ENCODE measurements around the gene ZNF565.
"Not testable (repeated sequence)": the region's sequence is repeated elsewhere in the genome, so short reads cannot be mapped to it uniquely, and the experiment has no call there.

The ZNF565 gene

GRCh38 chr19:36215276-36216123, 1.0 kb upstream of the ZNF565 start:
- Histone ChIP-seq H3K4me3 (ENCODE audit: low read depth in 1 of 2, low read length in 2 of 2) (peak overlapping the region; percentile 88 to 91), H3K27me3 (ENCODE audit: control insufficient read depth in 1 of 2, insufficient read depth in 2 of 2, low read length in 2 of 2) (no peaks in the 10 kb centered on the region), H3K9me3 (ENCODE audit: control insufficient read depth in 1 of 2, low read length in 2 of 2) (no peaks in the 10 kb centered on the region), H3K9ac (ENCODE audit: low read depth in 1 of 2, low read length in 2 of 2) (peak overlapping the region; percentile 77 to 92), H3K36me3 (ENCODE audit: control insufficient read depth in 1 of 2, insufficient read depth in 2 of 2, low read length in 2 of 2) (peaks cover 0 to 7% of the 10 kb centered on the region in 2 donors), H3K27ac (ENCODE audit: low read depth, low read length) (peak overlapping the region; percentile 98), H3K4me1 (ENCODE audit: control insufficient read depth in 1 of 2, insufficient read depth in 2 of 2, low read length in 2 of 2) (peaks cover 4 to 14% of the 10 kb centered on the region in 2 donors)

- peaks cover 4 to 14% of the 10 kb centered on the region in 2 donors for H3K4me1 ChIP-seq (ENCODE audit: control insufficient read depth in 1 of 2, insufficient read depth in 2 of 2, low read length in 2 of 2)
- H3K9me3 ChIP-seq (ENCODE audit: control insufficient read depth in 1 of 2, low read length in 2 of 2): no peaks in the 10 kb centered on the region
- H3K4me3 ChIP-seq (ENCODE audit: low read depth in 1 of 2, low read length in 2 of 2): no peak overlapping the region
- H3K36me3 ChIP-seq (ENCODE audit: control insufficient read depth in 1 of 2, insufficient read depth in 2 of 2, low read length in 2 of 2): no peaks in the 10 kb centered on the region
- no peaks in the 10 kb centered on the region for H3K27me3 ChIP-seq (ENCODE audit: control insufficient read depth in 1 of 2, insufficient read depth in 2 of 2, low read length in 2 of 2)
- H3K27ac ChIP-seq (ENCODE audit: low read depth, low read length): no peak overlapping the region
- no peak overlapping the region for H3K9ac ChIP-seq (ENCODE audit: low read depth in 1 of 2, low read length in 2 of 2)
Observed at GRCh38 chr19:36212895-36213294, 1.6 kb downstream of the ZNF565 start.

DNA sequence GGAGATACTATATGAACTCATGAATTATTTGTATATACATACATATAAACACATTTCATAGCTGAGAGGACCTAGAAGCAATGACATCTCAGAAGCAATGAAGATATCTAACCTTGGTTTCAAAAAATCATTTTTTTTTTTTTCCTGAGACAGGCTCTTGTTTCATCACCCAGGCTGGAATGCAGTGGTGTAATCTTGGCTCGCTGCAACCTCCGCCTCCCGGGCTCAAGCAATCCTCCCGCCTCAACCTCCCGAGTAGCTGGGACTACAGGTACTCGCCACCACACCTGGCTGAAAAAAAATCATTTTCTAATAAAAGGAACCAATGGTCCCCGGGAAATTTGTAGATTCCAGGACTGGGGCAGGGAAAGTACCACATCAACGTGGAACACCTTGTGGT, 4.0 kb downstream of the ZNF565 start:
- no peaks in the 10 kb centered on the region for H3K36me3 ChIP-seq (ENCODE audit: control insufficient read depth in 1 of 2, insufficient read depth in 2 of 2, low read length in 2 of 2)
- H3K27me3 ChIP-seq (ENCODE audit: control insufficient read depth in 1 of 2, insufficient read depth in 2 of 2, low read length in 2 of 2): no peaks in the 10 kb centered on the region

DNA sequence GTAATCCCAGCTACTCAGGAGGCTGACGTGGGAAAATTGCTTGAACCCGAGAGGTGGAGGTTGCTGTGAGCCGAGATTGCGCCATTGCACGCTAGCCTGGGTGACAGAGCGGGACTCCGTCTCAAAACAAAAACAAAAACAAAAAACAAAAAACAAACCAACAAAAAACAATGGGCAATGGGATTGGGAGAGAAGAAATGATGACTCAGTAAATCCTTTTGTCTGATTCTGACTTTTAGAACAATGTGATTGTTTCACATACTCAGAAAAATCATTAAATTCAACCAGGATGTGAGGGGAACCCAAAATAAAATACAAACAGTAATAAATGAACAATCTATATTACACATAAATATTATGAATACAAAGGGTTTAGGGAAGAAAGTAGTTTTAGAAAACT, 5.1 kb downstream of the ZNF565 start:
- Histone ChIP-seq H3K4me1 (ENCODE audit: control insufficient read depth in 1 of 2, insufficient read depth in 2 of 2, low read length in 2 of 2) (peaks cover 4 to 7% of the 10 kb centered on the region in 2 donors), H3K9ac (ENCODE audit: low read depth in 1 of 2, low read length in 2 of 2) (no peak overlapping the region), H3K27me3 (ENCODE audit: control insufficient read depth in 1 of 2, insufficient read depth in 2 of 2, low read length in 2 of 2) (no peaks in the 10 kb centered on the region), H3K36me3 (ENCODE audit: control insufficient read depth in 1 of 2, insufficient read depth in 2 of 2, low read length in 2 of 2) (no peaks in the 10 kb centered on the region), H3K9me3 (ENCODE audit: control insufficient read depth in 1 of 2, low read length in 2 of 2) (no peaks in the 10 kb centered on the region), H3K27ac (ENCODE audit: low read depth, low read length) (no peak overlapping the region), H3K4me3 (ENCODE audit: low read depth in 1 of 2, low read length in 2 of 2) (no peak overlapping the region)

More for the DNA sequence above, 4.0 kb downstream of the ZNF565 start:
- no peaks in the 10 kb centered on the region for H3K9me3 ChIP-seq (ENCODE audit: control insufficient read depth in 1 of 2, low read length in 2 of 2)
- H3K4me1 ChIP-seq (ENCODE audit: control insufficient read depth in 1 of 2, insufficient read depth in 2 of 2, low read length in 2 of 2): peaks cover 4 to 8% of the 10 kb centered on the region in 2 donors
- H3K4me3 ChIP-seq (ENCODE audit: low read depth in 1 of 2, low read length in 2 of 2): no peak overlapping the region
- H3K9ac ChIP-seq (ENCODE audit: low read depth in 1 of 2, low read length in 2 of 2): no peak overlapping the region
- no peak overlapping the region for H3K27ac ChIP-seq (ENCODE audit: low read depth, low read length)

DNA sequence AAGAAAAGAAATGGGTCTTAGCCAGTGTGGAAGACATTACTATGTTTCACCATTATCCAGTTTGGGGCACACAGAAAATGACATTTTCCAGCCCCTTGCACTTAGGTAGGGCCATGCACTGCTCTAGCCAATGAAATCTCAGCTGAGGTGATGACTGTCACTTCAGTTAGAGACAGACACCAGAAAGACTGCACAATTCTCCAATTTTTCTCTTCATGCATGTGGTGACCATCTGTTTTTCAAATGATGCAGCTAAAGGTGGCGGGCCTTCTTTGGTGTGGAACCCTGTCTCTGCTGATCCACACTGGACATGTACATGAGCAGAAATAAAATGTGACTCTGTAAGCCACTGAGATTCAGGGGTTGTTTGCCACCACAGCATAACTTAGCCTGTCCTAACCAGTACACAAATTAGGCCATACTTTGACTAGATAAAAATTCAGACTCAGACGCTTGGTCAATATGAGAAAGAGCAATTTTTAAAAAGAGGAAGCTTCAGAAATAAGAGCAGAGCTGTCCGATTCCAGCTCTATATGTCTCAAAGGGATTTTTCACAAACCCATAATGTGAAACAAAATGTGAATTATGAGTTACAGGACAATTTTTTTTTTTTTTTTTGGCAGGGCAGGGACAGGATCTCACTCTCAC, 6.7 kb downstream of the ZNF565 start:
- Histone ChIP-seq H3K4me1 (ENCODE audit: control insufficient read depth in 1 of 2, insufficient read depth in 2 of 2, low read length in 2 of 2) (no peaks in the 10 kb centered on the region), H3K27ac (ENCODE audit: low read depth, low read length) (no peak overlapping the region), H3K36me3 (ENCODE audit: control insufficient read depth in 1 of 2, insufficient read depth in 2 of 2, low read length in 2 of 2) (peaks cover 0 to under 1% of the 10 kb centered on the region in 2 donors), H3K9me3 (ENCODE audit: control insufficient read depth in 1 of 2, low read length in 2 of 2) (no peaks in the 10 kb centered on the region), H3K9ac (ENCODE audit: low read depth in 1 of 2, low read length in 2 of 2) (no peak overlapping the region), H3K27me3 (ENCODE audit: control insufficient read depth in 1 of 2, insufficient read depth in 2 of 2, low read length in 2 of 2) (no peaks in the 10 kb centered on the region), H3K4me3 (ENCODE audit: low read depth in 1 of 2, low read length in 2 of 2) (no peak overlapping the region)

GRCh38 chr19:36203293-36203692, 11.2 kb downstream of the ZNF565 start:
- Histone ChIP-seq H3K27me3 (ENCODE audit: control insufficient read depth in 1 of 2, insufficient read depth in 2 of 2, low read length in 2 of 2) (no peaks in the 10 kb centered on the region), H3K9ac (ENCODE audit: low read depth in 1 of 2, low read length in 2 of 2) (no peak overlapping the region), H3K4me3 (ENCODE audit: low read depth in 1 of 2, low read length in 2 of 2) (no peak overlapping the region), H3K9me3 (ENCODE audit: control insufficient read depth in 1 of 2, low read length in 2 of 2) (no peaks in the 10 kb centered on the region), H3K27ac (ENCODE audit: low read depth, low read length) (no peak overlapping the region), H3K4me1 (ENCODE audit: control insufficient read depth in 1 of 2, insufficient read depth in 2 of 2, low read length in 2 of 2) (no peaks in the 10 kb centered on the region), H3K36me3 (ENCODE audit: control insufficient read depth in 1 of 2, insufficient read depth in 2 of 2, low read length in 2 of 2) (peaks cover 0 to 5% of the 10 kb centered on the region in 2 donors)

DNA sequence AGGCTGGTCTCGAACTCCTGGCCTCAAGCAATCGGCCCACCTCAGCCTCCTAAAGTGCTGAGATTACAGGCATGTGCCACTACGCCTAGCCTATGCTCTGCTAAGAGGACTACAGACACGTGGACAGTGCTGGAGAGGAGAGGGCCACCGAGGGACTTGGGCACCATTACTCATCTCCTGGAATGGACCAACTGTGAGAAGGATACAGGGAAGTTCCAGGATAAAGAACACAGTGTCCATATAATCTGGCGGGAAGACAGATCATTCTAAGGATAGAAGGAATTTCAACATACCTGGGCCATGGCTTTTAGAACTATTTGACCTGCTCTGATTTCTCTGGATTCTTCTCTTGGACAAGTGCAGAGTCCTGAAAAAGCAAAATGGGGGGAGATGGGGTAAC, 12.8 kb downstream of the ZNF565 start:
- Histone ChIP-seq H3K27ac (ENCODE audit: low read depth, low read length) (no peak overlapping the region), H3K36me3 (ENCODE audit: control insufficient read depth in 1 of 2, insufficient read depth in 2 of 2, low read length in 2 of 2) (peaks cover 0 to 5% of the 10 kb centered on the region in 2 donors), H3K27me3 (ENCODE audit: control insufficient read depth in 1 of 2, insufficient read depth in 2 of 2, low read length in 2 of 2) (no peaks in the 10 kb centered on the region)

DNA sequence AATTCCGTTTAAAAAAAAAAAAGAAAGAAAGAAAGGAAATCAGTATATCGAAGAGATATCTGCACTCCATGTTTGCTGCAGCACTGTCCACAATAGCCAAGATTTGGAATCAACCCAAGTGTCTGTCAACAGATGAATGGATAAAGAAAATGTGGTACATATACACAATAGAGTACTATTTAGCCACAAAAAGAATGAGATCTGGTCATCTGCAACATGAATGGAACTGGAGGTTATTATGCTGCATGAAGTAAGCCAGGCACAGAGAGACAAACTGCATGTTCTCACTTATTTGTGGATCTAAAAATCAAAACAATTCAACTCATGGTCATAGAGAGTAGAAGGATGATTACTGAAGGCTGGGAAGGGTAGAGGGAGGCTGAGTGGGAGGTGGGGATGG, 16.3 kb downstream of the ZNF565 start:
- Histone ChIP-seq H3K9me3 (ENCODE audit: control insufficient read depth in 1 of 2, low read length in 2 of 2) (no peaks in the 10 kb centered on the region), H3K4me1 (ENCODE audit: control insufficient read depth in 1 of 2, insufficient read depth in 2 of 2, low read length in 2 of 2) (no peaks in the 10 kb centered on the region), H3K36me3 (ENCODE audit: control insufficient read depth in 1 of 2, insufficient read depth in 2 of 2, low read length in 2 of 2) (peaks cover 3 to 18% of the 10 kb centered on the region in 2 donors), H3K9ac (ENCODE audit: low read depth in 1 of 2, low read length in 2 of 2) (no peak overlapping the region), H3K4me3 (ENCODE audit: low read depth in 1 of 2, low read length in 2 of 2) (no peak overlapping the region), H3K27ac (ENCODE audit: low read depth, low read length) (no peak overlapping the region), H3K27me3 (ENCODE audit: control insufficient read depth in 1 of 2, insufficient read depth in 2 of 2, low read length in 2 of 2) (no peaks in the 10 kb centered on the region)

More for the DNA sequence above, 12.8 kb downstream of the ZNF565 start:
- H3K4me3 ChIP-seq (ENCODE audit: low read depth in 1 of 2, low read length in 2 of 2): no peak overlapping the region
- no peak overlapping the region for H3K9ac ChIP-seq (ENCODE audit: low read depth in 1 of 2, low read length in 2 of 2)
- no peaks in the 10 kb centered on the region for H3K4me1 ChIP-seq (ENCODE audit: control insufficient read depth in 1 of 2, insufficient read depth in 2 of 2, low read length in 2 of 2)
- H3K9me3 ChIP-seq (ENCODE audit: control insufficient read depth in 1 of 2, low read length in 2 of 2): no peaks in the 10 kb centered on the region

- Histone ChIP-seq H3K27me3 (ENCODE audit: control insufficient read depth in 1 of 2, insufficient read depth in 2 of 2, low read length in 2 of 2) (no peaks in the 10 kb centered on the region), H3K4me1 (ENCODE audit: control insufficient read depth in 1 of 2, insufficient read depth in 2 of 2, low read length in 2 of 2) (no peaks in the 10 kb centered on the region), H3K27ac (ENCODE audit: low read depth, low read length) (no peak overlapping the region), H3K9ac (ENCODE audit: low read depth in 1 of 2, low read length in 2 of 2) (no peak overlapping the region), H3K4me3 (ENCODE audit: low read depth in 1 of 2, low read length in 2 of 2) (no peak overlapping the region), H3K36me3 (ENCODE audit: control insufficient read depth in 1 of 2, insufficient read depth in 2 of 2, low read length in 2 of 2) (peaks cover 3 to 13% of the 10 kb centered on the region in 2 donors), H3K9me3 (ENCODE audit: control insufficient read depth in 1 of 2, low read length in 2 of 2) (no peaks in the 10 kb centered on the region)
Observed at GRCh38 chr19:36196249-36196648, 18.2 kb downstream of the ZNF565 start.

DNA sequence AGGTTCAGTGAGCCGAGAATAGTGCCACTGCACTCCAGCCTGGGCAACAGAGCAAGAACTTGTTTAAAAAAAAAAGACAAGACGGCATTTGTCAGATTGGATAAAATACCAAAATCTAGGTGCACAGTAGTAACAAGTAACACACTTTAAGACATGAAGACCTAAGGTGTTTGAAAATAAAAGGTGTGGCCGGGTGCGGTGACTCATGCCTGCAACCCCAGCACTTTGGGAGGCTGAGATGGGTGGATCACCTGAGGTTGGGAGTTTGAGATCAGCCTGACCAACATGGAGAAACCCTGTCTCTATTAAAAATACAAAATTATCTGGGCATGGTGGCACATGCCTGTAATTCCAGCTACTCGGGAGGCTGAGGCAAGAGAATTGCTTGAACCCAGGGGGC, 27.7 kb downstream of the ZNF565 start:
- H3K9ac ChIP-seq (ENCODE audit: low read depth in 1 of 2, low read length in 2 of 2); H3K9me3 ChIP-seq (ENCODE audit: control insufficient read depth in 1 of 2, low read length in 2 of 2); H3K27ac ChIP-seq (ENCODE audit: low read depth, low read length); H3K4me1 ChIP-seq (ENCODE audit: control insufficient read depth in 1 of 2, insufficient read depth in 2 of 2, low read length in 2 of 2); H3K27me3 ChIP-seq (ENCODE audit: control insufficient read depth in 1 of 2, insufficient read depth in 2 of 2, low read length in 2 of 2); H3K4me3 ChIP-seq (ENCODE audit: low read depth in 1 of 2, low read length in 2 of 2): not testable (repeated sequence)
- peaks cover 0 to 13% of the 10 kb centered on the region in 2 donors for H3K36me3 ChIP-seq (ENCODE audit: control insufficient read depth in 1 of 2, insufficient read depth in 2 of 2, low read length in 2 of 2)
